Activated CD8-positive, alpha-beta memory T cell treated with anti-CD3 and anti-CD28 coated beads for 36 hours (primary cell): ENCODE measurements around the gene NRCAM. TPM values are rescaled to one million over a fixed set of nuclear protein-coding genes. Genes with fewer than 3 reads are reported as not detected.

Experiments
- CTCF ChIA-PET: fragments of 350-600 bp; sonication (Branson Sonifier 250); formaldehyde crosslinking; loops from one replicate; lab custom pipeline; 2021; ENCODE audit warnings: antibody characterized with exemption; lab: Charles Lee
- POLR2A ChIA-PET: fragments of 350-600 bp; sonication (Branson Sonifier 250); formaldehyde crosslinking; loops from one replicate; lab custom pipeline; 2021; ENCODE audit warnings: antibody characterized with exemption; lab: Charles Lee
- total RNA-seq, 2 experiments: library from RNA; stranded (reverse); gene quantifications; one replicate each; pipeline ENCODE4 v1.2.3, GENCODE V29; 2021

NRCAM gene
- total RNA-seq, 2 experiments from 2014 or later, result 0.21 to 0.34 TPM

DNA sequence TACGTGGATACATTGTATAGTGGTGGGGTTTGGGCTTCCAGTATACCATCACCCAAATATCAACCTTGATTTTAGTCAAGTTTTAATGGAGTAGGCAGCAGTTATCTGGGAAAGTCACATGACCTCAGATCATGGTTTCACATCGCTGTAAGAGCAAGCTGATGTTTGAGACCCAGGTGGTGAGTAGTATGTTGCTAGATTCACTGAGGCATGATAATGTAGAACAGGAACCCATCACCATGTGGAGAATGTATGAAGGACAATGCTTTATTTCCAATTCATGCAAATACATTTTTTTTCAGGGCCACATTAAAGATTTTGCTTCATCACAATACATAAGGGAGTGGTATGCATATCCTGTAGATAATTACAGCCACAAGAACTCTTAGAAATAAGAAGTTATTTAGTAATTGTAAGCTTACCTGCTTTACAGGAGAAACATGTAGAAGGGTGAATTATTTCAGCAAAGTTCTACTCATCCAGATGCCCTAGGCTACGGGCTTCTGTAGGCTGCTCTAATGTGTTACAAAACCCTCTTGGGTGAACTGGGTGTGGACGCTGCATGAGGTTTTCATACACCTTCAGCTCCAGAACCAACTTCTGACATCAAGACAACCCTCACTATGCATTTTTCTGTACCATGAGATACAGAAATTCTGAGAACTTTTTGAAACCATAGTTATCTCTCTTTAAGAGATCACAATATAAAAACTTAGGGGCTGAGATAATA is 298.5 kb downstream of the NRCAM start:
- CTCF ChIA-PET, result no interaction called here
- POLR2A ChIA-PET, result no interaction called here

GRCh38 chr7:108156897-108157605 is 299.2 kb downstream of the NRCAM start:
- ChIA-PET CTCF (no interaction called here), POLR2A (no interaction called here)

GRCh38 chr7:108152198-108152597 is 304.0 kb downstream of the NRCAM start:
- CTCF ChIA-PET, result no interaction called here

DNA sequence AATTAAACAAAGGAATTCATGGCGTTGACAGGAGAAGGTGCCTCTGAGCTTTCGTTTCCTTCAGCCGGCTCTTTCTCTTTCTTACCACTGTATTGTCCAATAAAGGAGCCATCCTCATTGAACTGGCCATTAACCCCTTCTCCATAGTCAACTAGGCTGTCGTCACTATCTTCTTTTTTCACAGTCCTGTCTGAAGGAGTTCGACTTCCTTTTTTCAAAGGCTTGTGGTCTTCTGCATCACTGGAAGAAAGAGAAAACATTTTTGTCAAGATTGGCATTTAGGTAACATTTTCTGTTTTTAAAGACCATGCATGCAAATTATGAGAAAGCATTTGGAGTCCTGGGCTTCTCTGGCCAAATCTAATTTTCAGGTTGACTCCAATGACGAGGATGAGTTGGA is 306.3 kb downstream of the NRCAM start:
- ChIA-PET CTCF (no interaction called here), POLR2A (no interaction called here)

More at GRCh38 chr7:108152198-108152597, 304.0 kb downstream of the NRCAM start:
- POLR2A ChIA-PET, result no interaction called here

DNA sequence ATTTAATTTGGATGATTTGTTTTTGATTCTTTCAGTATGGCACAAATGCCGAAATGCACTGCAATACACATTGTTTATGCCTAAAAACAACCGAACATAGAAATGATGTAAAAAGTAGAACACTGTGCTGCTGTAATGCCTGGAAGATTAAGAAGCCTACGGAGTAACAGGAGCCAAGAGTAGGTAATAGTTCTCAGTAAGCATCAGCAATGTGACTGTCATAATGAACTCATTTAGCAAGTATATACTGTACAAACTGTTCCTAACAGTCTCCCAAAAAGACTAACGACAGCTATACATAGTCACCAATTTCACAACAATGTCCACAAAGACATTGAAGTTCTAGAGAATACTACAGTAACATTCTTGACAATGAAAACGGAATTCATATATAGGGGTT is 307.1 kb downstream of the NRCAM start:
- CTCF ChIA-PET, result no interaction called here

GRCh38 chr7:108147031-108147563 is 309.1 kb downstream of the NRCAM start:
- CTCF ChIA-PET, result interaction anchor here (0.9 kb wide), 1 partner anchor 23 kb away, joined by 3 read pairs; no protein-coding TSS in a partner anchor

More for the DNA sequence above, 307.1 kb downstream of the NRCAM start:
- POLR2A ChIA-PET, result no interaction called here

GRCh38 chr7:108146070-108146842 is 310.0 kb downstream of the NRCAM start:
- POLR2A ChIA-PET, result no interaction called here
- CTCF ChIA-PET, result interaction anchor here (0.7 to 1.6 kb wide), 6 partner anchors 9 to 513 kb away, joined by 3 to 6 read pairs (median 3); no protein-coding TSS in a partner anchor

More at GRCh38 chr7:108147031-108147563, 309.1 kb downstream of the NRCAM start:
- POLR2A ChIA-PET, result no interaction called here

DNA sequence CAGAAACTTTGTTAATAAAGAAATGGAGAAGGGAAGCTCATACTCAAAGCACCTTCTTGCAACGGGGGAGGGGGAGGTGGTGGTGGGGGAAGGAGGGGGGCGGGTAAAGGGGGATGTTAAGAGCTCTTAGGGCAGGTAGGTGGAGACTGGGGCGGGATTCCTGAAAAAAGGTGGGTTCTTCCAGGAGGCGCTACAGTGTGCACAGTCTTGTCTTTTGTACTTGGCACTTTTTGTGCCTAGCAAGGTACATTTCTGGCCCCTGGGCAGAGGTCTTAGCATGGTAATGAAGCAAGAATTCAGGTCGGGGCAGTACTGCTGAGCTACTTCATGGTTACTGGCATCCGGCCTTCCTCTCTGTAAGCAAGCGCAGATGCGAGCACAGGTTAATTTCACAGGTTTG is 310.8 kb downstream of the NRCAM start:
- CTCF ChIA-PET, result interaction anchor here (0.6 to 1.6 kb wide), 4 partner anchors 8 to 1354 kb away, joined by 3 to 6 read pairs (median 4); no protein-coding TSS in a partner anchor
- POLR2A ChIA-PET, result no interaction called here

DNA sequence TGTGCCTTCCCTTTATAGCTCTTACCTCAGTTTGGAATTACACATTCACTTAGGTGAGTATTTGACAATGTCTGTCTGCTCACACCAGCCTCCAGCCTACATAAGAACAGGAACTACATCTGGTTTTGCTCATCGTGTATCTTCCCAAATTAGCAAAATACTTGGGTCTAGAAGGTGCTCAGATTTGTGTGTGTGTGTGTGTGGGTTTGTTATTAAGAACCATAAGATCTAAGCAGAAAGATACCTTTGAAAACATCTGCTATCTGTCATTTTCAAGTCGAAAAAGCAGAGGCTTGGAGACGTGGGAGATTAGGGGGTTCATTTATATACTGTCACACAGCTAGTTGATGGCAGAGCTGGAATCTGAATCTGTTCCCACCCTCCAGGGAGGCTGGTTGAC is 311.3 kb downstream of the NRCAM start:
- ChIA-PET POLR2A (no interaction called here), CTCF (interaction anchor here (0.6 to 1.6 kb wide), 2 partner anchors 7 to 1354 kb away, joined by 4 to 6 read pairs; no protein-coding TSS in a partner anchor)

DNA sequence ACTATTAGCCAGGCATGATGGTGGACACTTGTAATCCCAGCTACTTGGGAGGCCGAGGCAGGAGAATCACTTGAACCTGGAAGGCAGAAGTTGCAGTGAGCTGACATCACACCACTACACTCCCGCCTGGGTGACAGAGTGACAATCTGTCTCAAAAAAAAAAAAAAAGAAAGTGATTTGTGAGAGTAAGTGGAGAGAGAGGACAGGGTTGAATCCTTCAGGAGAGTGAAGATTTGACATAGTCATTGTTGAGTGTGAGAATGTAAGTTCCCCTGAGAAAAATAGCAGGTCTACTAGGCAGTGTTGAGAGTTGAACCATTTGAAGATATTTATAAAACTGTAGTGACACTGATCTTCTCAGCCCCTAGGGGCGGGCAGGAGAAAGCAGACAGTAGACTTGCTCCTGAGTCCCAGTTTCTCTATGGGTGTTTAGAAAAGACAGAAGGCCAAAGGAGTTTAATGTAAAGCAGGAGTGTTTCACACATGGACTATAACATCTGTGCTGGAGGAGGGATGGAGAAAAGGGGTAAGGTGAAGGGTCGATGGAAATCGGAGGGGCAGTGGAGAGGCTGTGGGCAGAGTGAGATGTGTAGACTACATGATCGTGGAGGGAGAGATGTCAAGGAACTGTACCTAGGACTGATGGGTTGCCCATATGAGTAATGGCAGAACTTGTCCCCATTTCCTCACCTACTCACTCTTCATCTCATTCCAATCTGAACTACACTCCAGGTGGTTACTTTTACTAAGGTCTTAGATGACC is 312.4 kb downstream of the NRCAM start:
- CTCF ChIA-PET, result no interaction called here
- POLR2A ChIA-PET, result no interaction called here

DNA sequence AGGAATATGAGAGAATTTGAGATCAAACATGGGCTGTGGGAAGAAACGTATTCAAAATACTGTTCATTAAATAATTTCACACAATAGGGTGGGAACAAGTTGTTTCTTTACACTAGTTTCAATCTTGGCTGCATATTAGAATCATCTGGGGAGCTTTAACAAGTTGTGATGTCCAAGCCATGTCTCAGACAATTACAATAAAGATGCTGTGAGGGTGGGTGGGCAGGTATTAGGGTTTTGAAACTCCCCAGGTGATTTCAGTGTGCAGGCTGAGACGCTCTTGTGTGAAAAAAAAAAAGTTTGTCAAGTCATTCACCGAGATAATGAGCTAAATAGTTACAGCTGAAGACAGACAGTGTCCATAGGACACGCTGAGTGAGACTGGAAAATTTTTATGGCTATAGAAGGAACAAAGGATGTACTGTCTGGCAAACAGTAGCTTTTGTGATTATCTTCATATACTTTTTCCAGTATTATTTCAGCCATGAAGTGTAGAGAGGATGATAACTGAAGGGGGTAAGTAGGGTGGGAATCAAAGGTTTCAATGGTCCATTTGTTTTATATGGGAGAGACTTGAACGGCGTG is 313.5 kb downstream of the NRCAM start:
- CTCF ChIA-PET, result interaction anchor here (0.6 kb wide), 1 partner anchor 278 kb away, joined by 4 read pairs; no protein-coding TSS in a partner anchor
- POLR2A ChIA-PET, result no interaction called here

GRCh38 chr7:108142180-108142579 is 314.1 kb downstream of the NRCAM start:
- ChIA-PET CTCF (no interaction called here), POLR2A (no interaction called here)

DNA sequence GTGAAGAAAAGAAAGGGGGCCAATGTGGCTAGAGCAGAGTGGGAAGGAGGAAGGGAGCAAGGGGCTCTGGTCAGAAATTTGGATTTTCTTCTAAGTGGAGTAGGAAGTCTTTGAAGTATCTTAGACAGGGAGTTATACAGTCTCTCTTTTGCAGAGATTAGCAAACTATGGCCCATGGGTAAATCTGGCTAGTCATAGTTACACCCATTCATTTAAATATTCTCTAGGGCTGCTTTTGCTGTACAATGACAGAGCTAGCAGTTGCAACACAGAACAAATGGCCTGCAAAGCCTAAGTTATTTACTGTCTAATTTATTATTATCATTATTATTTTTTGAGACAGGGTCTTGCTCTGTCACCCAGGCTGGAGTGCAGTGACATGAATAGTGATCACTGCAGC is 315.6 kb downstream of the NRCAM start:
- CTCF ChIA-PET, result no interaction called here
- POLR2A ChIA-PET, result no interaction called here

GRCh38 chr7:108138911-108139310 is 317.3 kb downstream of the NRCAM start:
- ChIA-PET CTCF (no interaction called here), POLR2A (no interaction called here)

DNA sequence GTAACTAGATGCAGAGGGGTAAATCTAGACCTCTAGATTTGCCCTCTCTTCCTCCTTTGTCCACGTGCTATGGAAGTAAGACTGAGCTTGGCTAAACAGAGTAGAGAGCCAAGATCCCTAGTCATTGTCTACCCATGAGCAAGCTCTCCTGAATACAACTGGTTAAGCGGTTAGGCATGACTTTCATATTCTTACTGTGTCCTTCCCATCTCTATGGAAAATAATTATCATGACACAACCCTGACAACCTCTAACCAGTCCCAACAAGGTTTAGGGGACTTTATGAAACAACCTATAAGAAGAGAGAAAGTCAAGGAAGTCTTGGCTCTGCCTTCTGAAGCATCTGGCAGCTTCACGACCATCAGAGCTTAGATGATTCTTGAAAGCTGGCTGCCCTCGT is 318.2 kb downstream of the NRCAM start:
- CTCF ChIA-PET, result interaction anchor here (0.6 to 1.9 kb wide), 2 partner anchors 7 to 992 kb away, joined by 3 to 6 read pairs; no protein-coding TSS in a partner anchor
- POLR2A ChIA-PET, result no interaction called here

DNA sequence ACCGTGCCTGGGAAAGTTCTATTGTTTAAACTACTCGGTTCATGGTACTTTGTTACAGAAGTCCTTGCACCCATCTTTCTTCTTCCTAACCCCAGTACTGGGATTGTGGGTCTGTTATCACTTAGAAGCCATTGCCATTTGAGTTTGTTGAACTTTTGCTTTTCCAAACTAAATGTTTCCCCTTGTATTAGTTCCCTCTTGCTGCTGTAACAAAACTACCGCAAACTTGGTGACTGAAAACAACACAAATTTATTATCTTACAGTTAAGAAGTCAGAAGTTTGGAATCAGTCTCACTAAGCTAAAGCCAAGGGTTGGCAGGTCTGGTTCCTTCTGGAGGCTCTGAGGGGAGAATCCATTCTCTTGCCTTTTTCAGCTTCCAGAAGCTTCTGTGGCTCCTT is 319.2 kb downstream of the NRCAM start:
- POLR2A ChIA-PET, result no interaction called here
- CTCF ChIA-PET, result interaction anchor here (1.9 kb wide), 1 partner anchor 8 kb away, joined by 6 read pairs; no protein-coding TSS in a partner anchor

GRCh38 chr7:108136191-108136688 is 320.0 kb downstream of the NRCAM start:
- CTCF ChIA-PET, result interaction anchor here (0.7 kb wide), 1 partner anchor 36 kb away, joined by 4 read pairs; no protein-coding TSS in a partner anchor

More at GRCh38 chr7:108136191-108136688, 320.0 kb downstream of the NRCAM start:
- POLR2A ChIA-PET, result interaction anchor here (0.7 to 0.8 kb wide), 2 partner anchors 16 to 73 kb away, joined by 3 read pairs; no protein-coding TSS in a partner anchor
